Measurements from ENCODE around the gene SBF2.
"Not testable (repeated sequence)": the region's sequence is repeated elsewhere in the genome, so short reads cannot be mapped to it uniquely, and the experiment has no call there.

The SBF2 gene

DNA sequence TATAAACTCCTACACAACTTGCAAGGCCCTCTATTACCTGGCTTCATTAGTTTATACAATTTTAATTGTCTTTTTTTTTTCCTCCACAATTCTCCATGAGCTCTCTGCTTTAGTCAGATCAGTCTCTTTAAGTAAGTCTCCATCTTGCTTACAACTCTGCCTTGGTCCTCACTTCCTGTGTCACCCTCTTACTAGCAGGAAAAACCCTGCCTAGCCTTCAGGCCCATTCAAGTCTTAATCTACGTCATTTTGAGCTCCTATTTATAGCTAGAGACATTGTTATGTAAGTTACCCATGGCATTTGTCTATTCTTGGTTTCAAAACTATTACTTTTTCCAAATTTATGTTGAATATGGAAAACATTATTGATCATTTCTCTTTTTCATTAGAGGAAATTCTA is 177.4 kb downstream of the SBF2 start:
- no peak for DNase-seq (ENCODE audit: low read depth)

DNA sequence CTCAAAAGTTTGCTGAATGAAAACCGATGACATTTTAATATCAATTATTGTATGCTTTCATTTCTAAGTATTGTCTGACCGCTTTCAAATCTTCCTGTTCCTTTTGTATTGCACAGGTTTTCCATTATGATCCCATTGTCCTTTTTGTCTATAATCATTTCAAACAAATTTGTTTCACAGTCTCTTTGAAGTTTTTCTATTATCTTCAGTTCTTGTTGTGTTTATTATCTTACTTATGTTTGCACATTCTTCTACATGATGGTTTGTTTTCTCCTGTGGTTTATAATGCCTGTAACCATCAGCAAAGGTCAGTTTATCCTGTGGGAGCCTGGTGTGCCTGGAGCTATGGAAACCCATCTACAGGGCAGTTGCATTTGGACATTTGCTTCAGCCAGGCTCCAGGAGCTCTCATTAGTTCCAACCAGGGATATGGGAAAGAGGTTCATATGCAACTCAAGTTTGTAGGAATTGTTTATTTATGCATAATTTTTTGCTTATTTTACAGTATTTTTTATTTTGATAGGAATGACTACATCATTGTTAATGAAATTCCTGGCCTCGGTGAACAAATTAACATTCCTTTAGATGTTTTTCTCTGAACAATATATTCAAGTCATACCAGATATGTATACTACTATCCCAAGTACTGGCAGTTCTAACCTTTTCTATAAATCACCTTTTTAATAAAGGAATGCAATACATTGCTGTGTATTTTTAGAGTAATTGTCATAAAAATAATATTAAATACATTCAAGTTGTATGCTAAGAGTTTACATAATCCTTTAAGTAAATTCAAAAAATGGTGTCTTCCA is 179.2 kb downstream of the SBF2 start:
- DNase-seq (ENCODE audit: low read depth): no peak

DNA sequence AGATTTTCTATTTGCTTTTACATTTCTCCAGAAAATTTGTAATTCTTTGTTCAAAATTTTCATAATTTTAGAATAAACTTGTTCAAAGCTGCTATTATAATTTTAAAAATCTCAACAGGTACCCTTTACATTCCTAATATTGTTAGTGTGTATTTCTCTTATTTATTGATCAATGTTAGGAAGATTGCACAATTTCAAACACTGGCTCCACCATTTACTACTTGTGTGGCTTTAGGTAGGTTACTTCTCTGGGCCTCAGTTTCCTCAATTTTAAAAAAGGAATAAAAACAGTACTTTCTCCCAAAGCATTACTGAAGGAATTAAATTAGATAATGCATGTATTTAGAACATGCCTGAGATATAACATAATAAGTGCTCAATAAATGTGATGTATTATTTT is 180.2 kb downstream of the SBF2 start:
- no peak for DNase-seq (ENCODE audit: low read depth)

DNA sequence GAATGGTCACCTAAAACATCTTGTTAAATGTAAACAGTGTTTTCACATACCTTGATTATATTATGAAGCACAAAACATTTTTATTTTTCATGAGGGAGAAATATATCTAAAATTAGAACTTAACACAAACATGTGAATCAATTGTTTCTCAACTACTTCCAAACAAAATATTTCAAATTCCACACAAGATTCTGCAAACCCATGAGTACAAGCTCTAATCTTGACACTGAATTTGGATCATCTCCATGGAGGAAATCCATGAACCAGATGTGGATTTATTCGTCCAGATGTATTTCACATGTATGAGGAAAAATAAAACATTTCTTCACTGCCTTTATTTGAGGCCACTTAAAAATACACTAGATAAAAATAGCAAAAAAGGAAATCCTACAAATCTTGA is 184.2 kb downstream of the SBF2 start:
- no peak for DNase-seq (ENCODE audit: low read depth)

DNA sequence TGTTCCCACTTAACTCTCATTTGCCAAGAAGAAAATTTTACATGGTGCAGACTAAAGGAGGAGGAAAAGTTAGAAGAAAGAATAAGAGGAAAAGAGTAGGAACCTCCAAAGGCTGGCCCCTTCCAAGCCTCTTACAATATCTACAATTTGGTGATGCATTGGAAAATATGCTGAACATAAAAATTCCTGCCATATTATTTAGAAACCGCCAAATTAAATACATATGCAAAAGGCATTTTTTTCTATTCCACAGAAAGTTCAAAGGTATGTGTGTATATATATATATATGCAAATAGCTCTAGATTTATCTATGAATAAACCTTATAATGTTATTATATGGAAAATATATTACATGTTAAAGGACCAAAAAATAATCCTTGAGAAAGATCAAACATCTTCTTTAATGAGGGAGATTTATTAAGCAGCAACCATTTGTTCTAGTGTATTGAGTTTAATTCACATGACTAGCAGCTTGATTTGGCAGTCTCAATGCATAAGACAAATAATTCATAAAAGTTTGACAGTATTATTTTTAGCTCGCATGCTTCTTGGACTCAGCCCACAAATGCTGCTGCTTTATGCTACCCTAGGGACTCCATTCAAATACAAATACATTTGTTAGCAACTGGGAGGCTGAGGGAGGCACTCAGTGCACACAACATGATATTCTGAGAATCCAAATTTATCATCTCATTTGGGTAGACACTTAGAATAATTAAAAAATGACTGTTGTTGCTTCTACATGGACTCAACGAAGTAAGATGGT is 184.9 kb downstream of the SBF2 start:
- DNase-seq (ENCODE audit: low read depth): no peak

DNA sequence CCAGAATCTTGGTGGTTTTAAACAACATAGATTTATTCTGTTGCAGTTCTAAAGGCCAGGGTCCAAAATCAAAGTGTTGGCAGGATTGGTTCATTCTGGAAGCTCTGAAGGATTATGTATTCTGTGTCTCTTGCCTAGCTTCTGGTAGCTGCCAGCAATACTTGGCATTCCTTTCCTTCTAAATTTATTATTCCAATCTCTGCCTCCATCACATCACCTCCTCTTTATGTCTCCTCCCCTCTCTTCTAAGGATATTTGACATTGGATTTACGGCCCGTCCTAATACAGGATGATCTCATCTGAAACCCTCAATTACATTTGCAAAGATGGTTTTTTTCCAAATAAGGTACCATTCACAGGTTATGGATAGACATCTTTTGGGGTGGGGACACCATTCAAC is 186.5 kb downstream of the SBF2 start:
- no peak for DNase-seq (ENCODE audit: low read depth)

DNA sequence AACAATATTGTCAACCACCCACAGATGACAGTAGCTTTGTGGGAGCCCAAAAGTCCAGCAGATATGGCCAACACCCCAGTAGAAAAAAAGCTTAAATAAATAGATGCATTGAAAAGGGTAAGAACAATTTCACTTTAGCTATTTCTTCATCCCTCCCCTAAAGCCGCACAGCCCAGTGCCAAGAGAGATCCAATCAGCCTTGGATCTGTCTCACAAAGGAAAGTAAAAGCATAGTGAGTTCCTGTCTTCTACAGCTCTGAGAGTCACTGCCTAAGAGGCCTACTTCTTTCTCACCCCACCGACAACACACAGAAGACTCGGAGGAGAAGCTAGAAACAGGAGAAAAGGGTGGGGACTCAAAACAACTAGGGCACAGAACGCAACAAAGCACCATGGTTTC is 196.4 kb downstream of the SBF2 start:
- no peak for DNase-seq (ENCODE audit: low read depth)

DNA sequence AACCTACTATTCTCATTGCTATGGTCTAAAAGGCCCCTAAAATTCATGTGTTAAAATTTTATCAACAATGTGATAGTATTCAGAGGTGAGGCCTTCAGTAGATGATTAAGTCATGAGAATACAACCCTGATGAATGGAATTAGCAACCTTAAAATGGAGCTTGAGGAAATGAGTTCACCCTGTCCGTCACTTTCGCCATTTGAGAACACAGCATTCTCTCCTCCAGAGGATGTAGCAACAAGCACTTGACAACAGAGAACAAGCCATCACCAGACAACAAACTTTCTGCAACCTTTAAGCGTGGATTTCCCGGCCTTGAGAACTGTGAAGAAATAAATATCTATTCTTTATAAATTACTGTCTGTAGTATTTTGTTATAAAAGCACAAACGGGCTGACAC is 197.0 kb downstream of the SBF2 start:
- no peak for DNase-seq (ENCODE audit: low read depth)

DNA sequence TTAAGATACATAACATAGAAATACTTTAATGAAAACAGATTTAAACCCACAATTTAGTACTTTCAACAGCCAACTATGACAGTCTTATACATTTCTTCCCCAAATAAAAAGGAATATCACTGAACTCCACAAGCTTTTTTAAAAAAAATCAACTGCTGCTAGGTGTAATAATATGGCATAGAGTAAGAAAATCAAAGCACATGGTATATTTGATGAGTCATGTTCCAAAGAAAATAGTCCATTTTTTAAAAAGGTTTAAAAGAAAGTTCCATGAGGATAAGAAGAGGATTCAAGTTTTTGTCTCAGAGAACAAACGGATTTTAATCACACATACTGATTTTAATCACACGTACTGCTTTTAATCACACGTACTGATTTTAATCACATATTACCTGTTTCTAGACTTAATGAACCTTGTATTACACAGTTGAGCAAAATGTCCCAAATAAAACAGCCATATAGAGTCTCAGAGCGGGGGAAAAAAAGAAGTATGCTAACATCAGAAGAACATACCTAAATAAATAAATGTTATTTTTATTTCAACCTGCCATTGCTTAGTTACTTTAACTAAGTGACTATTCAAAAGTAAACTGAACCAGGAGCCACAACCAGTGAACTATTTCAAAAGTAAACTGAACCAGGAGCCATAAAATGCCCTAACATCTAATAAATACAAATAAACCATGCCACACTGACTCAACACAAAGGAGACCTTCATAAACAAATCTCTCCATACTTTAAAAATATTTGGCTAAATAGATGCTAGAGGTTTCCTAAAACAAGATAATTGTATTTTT is 198.4 kb downstream of the SBF2 start:
- no peak for DNase-seq (ENCODE audit: low read depth)

DNA sequence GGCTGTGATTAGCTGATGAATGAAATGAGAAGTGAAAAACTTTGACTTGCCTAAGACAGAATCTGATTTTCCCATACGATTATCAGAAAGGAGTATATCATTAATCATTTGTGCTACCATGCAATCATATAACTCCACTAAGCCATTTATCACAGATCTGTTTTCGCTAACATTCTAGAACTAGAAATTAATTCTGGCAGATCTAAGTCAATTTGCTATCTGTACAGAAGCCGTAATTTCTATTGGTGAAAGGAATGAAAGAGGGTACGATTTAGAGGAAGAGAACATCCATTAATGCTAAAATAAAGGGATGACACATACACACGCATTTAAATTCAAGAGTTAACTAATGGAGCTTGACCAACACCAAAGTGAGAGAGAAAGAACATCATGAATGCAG is 201.6 kb downstream of the SBF2 start:
- DNase-seq (ENCODE audit: low read depth): no peak

DNA sequence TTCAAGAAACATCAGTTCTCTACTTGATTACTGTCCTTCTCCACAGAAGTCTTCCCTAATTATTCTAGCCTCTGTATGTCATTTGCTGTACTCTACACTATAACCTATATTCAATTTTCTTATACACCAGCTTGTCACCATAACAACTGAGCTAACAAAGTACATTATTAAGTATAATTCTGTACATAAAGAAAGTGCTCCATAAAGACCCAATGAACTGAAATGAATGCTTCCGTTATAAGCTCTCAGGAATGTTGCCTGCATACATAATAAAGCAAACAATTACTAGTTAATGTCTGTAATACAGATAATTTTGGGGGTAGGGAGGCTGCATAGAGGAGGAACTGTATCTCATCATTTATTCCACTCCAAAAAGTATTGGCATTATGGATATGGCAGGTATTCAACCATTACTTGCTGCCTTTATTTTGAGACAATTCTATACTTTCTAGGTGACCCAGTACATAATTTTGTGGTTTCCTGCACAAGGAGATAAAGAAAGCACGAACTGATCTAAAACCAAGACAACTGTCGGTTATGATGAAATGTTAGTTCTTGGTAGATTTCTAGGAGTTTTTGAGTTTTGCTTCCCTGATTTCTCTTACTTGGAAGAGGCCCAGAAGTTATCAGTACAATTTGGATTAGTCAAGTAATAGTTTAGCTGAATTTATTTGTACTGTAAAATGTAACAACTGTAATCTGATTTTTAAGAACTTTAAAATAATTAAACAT is 202.5 kb downstream of the SBF2 start:
- no peak for DNase-seq (ENCODE audit: low read depth)

DNA sequence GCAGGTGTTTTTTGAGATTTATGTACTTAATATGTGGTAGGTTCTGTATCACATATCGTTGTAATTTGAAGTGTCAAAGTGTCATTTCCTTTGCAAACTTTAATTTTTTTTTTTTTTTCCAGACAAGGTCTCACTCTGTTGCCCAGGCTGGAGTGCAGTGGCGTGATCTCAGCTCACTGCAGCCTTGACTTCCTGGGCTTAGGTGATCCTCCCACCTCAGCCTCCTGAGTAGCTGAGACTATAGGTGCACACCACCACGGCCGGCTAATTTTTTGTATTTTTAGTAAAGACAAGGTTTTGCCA is 206.1 kb downstream of the SBF2 start:
- not testable (repeated sequence) for DNase-seq (ENCODE audit: low read depth)

DNA sequence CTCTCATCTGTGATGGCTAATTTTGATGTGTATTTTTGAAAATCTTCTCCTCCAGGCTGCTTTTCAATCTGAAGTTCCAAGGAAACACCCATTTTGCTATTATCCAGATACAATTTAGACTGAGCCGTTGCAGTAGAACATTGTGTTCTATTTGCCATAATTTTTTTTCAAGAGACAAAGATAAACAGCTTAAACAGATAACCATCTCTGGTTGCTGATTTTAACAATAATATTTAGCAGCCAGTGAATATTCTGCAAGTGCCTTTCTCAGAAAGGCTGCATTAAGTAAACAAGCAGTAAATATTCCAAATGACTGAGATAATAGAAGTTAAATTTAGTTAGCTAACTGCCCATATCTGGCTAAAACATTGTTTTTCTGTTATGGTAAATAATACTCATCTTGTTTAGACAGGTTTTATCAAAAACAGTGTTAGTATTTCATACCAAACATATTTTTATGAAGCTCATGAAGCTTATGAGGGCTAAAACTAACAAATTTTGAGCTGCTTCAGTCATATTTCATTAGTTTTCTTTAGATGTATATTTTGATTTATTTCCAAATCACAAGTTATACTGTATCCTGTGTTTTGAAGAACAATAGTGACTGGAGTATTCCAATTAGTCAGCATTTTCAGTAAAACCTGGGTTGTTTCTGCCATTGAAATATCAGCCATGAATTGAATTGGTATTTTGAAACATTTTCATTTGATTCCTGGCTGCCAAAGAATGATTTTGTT is 206.7 kb downstream of the SBF2 start:
- no peak for DNase-seq (ENCODE audit: low read depth)

DNA sequence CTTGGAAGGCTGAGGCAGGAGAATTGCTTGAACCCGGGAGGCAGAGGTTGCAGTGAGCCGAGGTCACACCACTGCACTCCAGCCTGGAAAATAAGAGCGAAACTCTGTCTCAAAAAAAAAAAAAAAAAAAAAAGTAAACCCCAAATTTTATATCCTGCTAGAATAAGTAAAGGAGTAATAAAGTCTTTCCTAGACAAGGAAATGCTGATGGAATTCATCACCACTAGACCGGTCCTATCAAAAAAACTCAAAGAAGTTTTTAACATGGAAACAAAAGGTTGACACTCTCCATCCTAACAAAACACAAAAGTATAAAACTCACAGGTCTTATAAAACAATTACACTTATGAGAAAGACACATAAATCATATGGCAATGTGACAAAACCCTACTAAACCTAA is 213.9 kb downstream of the SBF2 start:
- no peak for DNase-seq (ENCODE audit: low read depth)

DNA sequence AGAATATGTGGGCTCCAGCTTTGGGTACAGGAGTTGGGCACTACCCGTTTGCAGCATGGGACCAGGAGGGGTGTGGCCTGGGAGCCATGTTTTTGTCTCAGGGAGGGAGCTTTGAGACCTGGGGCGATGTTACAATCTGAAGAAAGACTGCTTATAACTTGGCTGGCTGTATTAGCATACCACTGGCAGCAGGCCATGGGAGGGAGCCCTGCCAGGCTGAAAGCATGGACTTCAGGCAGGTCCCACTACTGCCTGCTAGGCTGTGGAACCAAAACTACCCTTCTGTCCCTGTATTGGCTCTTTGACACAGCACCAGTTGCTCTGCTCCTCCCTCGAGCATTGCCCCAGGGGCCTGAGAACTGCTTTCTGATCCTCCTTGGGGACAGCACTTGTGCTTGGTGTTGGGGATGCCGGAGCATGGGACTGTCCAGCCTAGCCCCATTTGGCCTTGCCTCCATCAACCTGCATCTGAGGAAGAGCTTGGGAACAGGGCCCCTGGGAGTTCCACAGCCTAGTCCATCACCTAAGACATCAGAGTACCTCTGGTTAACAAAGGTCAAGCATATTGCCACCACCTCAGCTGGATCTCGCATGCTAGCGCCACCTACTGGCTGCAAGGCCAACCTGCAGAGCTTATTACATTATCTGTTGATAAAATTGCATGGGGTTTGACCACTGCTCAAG is 217.4 kb downstream of the SBF2 start:
- DNase-seq (ENCODE audit: low read depth): peak; percentile 8

DNA sequence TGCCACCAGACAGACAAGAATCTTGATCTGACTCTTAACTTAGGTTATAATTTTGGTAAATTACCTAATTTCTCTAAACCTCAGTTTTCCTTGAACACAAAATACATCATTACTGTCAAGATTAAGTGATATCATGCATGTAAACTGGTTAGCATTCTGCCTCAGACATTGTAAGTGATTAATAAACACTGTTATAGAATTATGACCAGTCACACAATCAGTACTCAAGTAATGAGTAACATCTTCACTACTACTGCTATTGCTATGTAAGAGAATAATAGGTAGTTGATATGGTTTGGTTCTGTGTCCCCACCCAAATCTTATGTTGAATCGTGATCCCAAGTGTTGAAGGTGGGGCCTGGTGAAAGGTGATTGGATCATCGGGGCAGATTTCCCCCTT is 218.9 kb downstream of the SBF2 start:
- no peak for DNase-seq (ENCODE audit: low read depth)

DNA sequence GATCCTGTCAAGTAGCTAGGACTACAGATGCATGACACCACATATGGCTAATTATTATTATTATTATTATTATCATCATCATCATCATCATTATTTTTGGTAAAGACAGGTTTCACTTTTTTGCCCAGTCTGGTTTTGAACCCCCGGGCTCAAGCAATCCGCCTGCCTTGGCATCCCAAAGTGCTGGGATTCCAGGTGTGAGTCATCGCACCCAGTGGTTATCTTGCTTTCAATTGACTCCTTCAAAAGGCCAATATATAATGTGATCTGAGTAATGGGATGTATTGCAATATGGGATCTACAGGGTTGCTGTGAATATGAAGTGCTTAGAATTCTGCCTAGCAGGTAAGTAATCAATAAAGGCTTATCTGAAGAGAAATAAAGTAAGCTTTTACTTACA is 221.2 kb downstream of the SBF2 start:
- DNase-seq (ENCODE audit: low read depth): no peak

DNA sequence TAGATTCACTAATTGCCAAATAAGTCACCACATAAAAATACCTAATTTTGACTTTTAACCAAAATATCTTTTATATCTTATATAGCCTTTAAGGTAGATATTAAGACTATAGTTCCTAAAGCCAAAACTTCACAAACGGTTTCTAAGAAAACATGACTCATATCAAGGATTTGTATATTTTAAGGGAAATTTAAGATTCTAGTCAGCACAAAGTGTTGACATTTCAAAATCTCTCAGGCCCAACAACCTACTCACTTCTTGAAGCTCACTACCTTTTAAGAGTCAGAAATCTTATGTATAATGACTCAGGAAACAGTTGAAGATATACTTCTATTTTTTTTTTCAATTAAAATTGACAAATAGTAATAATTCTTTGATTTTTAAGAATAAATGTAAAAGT is 221.9 kb downstream of the SBF2 start:
- DNase-seq (ENCODE audit: low read depth): no peak

DNA sequence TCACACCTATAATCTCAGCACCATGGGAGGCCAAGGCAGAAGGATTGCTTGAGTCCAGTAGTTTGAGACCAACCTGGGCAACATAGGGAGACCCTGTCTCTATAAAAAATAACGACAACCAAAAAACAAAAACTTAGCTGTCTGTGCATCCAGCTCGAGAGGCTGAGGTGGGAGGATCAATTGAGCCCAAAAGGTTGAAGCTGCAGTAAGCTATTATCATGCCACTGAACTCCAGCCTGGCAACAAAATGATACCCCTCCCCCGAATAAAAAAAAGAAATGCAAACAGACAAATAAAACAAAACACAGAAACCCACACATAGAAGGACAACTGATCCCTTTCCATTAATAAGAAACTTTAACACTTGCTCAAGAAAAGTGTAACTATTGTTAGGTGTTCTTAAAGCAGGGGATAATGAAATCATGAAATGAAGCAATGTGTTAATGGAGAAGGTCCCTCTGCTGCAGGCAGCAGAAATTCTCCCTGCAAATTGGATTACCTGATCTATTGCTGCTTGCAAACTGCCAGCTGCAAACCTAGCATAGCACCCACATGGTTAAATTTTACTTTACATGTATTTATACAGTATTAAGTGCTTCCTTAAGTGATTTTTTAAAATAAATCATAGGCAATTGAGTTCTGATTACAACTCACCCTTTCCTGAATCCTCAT is 226.3 kb downstream of the SBF2 start:
- DNase-seq (ENCODE audit: low read depth): no peak

DNA sequence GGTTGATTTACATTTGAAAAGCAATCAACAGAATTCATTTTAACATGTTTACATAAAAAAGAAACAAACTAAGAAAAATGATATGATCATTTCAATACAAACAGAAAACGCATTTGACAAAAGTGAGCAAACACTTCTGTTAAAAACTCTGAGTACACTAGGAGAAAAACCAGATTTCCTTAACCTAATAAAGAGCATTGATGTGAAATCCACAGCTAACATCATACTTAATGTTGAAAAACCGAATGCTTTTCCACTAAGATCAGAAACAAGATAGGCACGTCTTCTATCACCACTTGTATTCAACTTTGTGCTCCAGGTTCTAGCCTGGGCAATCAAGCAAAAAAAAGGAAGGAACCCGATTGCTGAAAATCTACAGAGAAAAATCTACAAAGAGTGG is 227.6 kb downstream of the SBF2 start:
- DNase-seq (ENCODE audit: low read depth): no peak

DNA sequence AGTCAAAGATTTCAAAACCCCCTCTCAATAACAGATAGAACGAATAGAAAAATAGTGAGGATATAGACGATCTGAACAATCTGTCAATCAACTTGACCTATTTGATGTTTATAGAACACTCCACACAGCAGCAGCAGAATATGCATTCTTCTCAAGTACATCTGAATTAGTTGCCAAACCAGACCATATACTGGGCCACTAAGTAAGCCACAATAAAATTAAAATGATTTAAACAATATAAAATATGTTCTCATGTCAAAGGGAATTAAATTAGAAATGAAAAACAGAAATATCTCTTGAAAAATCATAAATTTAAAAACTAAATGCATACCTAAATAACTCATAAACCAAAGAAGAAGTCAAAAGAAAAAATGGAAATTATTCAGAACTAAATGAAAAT is 229.2 kb downstream of the SBF2 start:
- no peak for DNase-seq (ENCODE audit: low read depth)

Data from stimulated activated CD8-positive, alpha-beta memory T cell treated with anti-CD3 and anti-CD28 coated beads, Interleukin-12 subunit alpha, Interleukin-12 subunit beta, amount 100 ng/mL, for 1 hour (primary cell).